ENCODE results near the gene IKZF3. TPM values are rescaled to one million over a fixed set of nuclear protein-coding genes. Genes with fewer than 3 reads are reported as not detected.
A peak's percentile ranks its signal among the peaks of the same experiment; 100 is the strongest.

The IKZF3 gene
- total RNA-seq, 1 donor from 2014 or later: 220 TPM

DNA sequence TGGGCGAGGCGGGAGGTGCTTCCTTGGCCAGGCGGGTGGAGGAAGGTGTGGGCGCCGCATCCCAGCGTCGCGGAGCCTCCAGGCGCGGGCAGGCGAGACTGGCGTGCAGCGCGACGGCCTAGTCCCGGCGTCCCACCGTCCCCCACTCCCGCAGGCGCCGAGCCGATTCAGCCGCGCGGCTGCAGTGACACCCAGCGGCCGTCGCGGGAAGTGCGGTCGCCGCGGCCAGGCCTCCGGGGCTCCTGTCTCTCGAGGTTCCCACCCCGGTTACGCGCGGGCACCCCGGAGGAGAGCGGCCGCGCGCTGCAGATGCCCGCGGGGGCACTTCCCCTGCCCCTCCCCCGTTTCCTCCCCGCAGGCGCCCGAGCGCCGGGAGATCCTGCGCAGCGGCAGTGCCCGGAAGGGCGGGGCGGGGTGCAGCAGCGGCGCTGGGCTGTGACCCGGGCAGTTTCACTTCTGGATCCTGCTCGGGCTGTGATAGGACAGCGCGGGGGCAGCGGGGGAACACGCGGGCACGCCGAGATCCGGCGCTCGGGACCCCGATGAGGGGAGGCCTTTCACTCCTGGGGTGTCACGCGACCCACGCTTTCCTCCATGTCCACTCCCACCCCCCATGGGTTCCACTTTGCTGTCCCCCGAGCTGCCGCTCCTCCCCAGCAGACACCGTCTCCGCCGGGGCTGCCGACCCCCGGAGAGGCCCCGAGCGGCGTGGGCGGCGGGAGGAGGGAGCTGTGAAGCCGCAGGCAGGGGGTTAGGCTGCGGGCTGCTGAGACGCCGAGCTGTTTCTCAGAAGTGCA is 109.8 kb downstream of the IKZF3 start:
- H3K27me3 Mint-ChIP-seq: no peaks in the 10 kb centered on the region
- intact Hi-C loops (cut with micrococcal nuclease): loop anchor here (1.0 to 10.0 kb wide), 16 partner anchors 16 to 570 kb away; partner anchors contain the start of genes CDK12, IKZF3, MED1 and MIEN1
- ATAC-seq (ENCODE audit: low read depth) (peak; percentile 70), DNase-seq (peak; percentile 99)
- no peaks in the 10 kb centered on the region for H3K9me3 Mint-ChIP-seq
- peak overlapping the region; percentile 97 for H3K27ac Mint-ChIP-seq
- ChIA-PET CTCF (interaction anchor here (0.9 to 3.1 kb wide), 13 partner anchors 21 to 206 kb away, joined by 3 to 26 read pairs (median 7); partner anchors contain the start of gene IKZF3), POLR2A (interaction anchor here (0.6 to 10.0 kb wide), 40 partner anchors 11 to 358 kb away, joined by 3 to 308 read pairs (median 9); partner anchors contain the start of genes CDK12, IKZF3, LRRC3C and MED1)
- H3K36me3 Mint-ChIP-seq (ENCODE audit: low read depth): peaks cover 18% of the 10 kb centered on the region
- peak; percentile 41 for TF ChIP-seq CTCF (IDR thresholded peaks at IDR 0.05)
- peaks cover 64% of the 10 kb centered on the region for H3K4me1 Mint-ChIP-seq
- H3K4me3 Mint-ChIP-seq: peak overlapping the region; percentile 77

- Mint-ChIP-seq H3K27me3 (no peaks in the 10 kb centered on the region), H3K4me3 (peak overlapping the region; percentile 80), H3K4me1 (peaks cover 57% of the 10 kb centered on the region), H3K9me3 (no peaks in the 10 kb centered on the region), H3K36me3 (ENCODE audit: low read depth) (peaks cover 12% of the 10 kb centered on the region), H3K27ac (peak overlapping the region; percentile 94)
- intact Hi-C loops (cut with micrococcal nuclease): loop anchor here (1.0 to 10.0 kb wide), 19 partner anchors 15 to 571 kb away; partner anchors contain the start of genes CDK12, IKZF3, MED1 and MIEN1
- TF ChIP-seq CTCF (IDR thresholded peaks at IDR 0.05): no peak
- POLR2A ChIA-PET: interaction anchor here (0.7 to 10.0 kb wide), 18 partner anchors 10 to 209 kb away, joined by 3 to 308 read pairs (median 6); partner anchors contain the start of genes IKZF3, MIEN1, PGAP3 and ZPBP2
- CTCF ChIA-PET: interaction anchor here (0.7 to 1.9 kb wide), 5 partner anchors 22 to 227 kb away, joined by 3 to 9 read pairs (median 4); partner anchors contain the start of genes MIEN1 and PSMD3
- ATAC-seq (ENCODE audit: low read depth) (peak; percentile 18), DNase-seq (peak; percentile 84)
Observed at GRCh38 chr17:39753514-39754160, 110.5 kb downstream of the IKZF3 start.

GRCh38 chr17:39752241-39752881 is 111.8 kb downstream of the IKZF3 start:
- peak overlapping the region; percentile 83 for H3K27ac Mint-ChIP-seq
- no peak for DNase-seq
- no peak for ATAC-seq (ENCODE audit: low read depth)
- intact Hi-C loops (cut with micrococcal nuclease): loop anchor here (2.0 to 10.0 kb wide), 3 partner anchors 14 to 572 kb away; partner anchors contain the start of gene PNMT
- ChIA-PET CTCF (interaction anchor here (1.1 to 1.9 kb wide), 6 partner anchors 21 to 228 kb away, joined by 3 to 9 read pairs (median 6); partner anchors contain the start of genes MIEN1 and PSMD3), POLR2A (interaction anchor here (0.6 to 10.0 kb wide), 15 partner anchors 9 to 131 kb away, joined by 3 to 308 read pairs (median 5); partner anchors contain the start of genes IKZF3 and MIEN1)
- H3K4me1 Mint-ChIP-seq: peaks cover 44% of the 10 kb centered on the region
- no peaks in the 10 kb centered on the region for H3K9me3 Mint-ChIP-seq
- no peak for TF ChIP-seq CTCF (IDR thresholded peaks at IDR 0.05)
- H3K27me3 Mint-ChIP-seq: no peaks in the 10 kb centered on the region
- peak overlapping the region; percentile 45 for H3K4me3 Mint-ChIP-seq
- H3K36me3 Mint-ChIP-seq (ENCODE audit: low read depth): peaks cover 4% of the 10 kb centered on the region

GRCh38 chr17:39751637-39752036 is 112.5 kb downstream of the IKZF3 start:
- no peak for TF ChIP-seq CTCF (IDR thresholded peaks at IDR 0.05)
- Mint-ChIP-seq H3K4me3 (no peak overlapping the region), H3K4me1 (peaks cover 37% of the 10 kb centered on the region), H3K9me3 (no peaks in the 10 kb centered on the region), H3K36me3 (ENCODE audit: low read depth) (peaks cover 4% of the 10 kb centered on the region), H3K27ac (peak overlapping the region; percentile 83), H3K27me3 (no peaks in the 10 kb centered on the region)
- ChIA-PET CTCF (interaction anchor here (1.9 kb wide), 1 partner anchor 22 kb away, joined by 8 read pairs; no protein-coding TSS in a partner anchor), POLR2A (interaction anchor here (0.6 to 1.0 kb wide), 3 partner anchors 13 to 109 kb away, joined by 4 to 7 read pairs (median 4); no protein-coding TSS in a partner anchor)
- intact Hi-C loops (cut with micrococcal nuclease): loop anchor here (2.0 to 10.0 kb wide), 3 partner anchors 13 to 573 kb away; partner anchors contain the start of gene PNMT
- DNase-seq (peak; percentile 11), ATAC-seq (ENCODE audit: low read depth) (no peak)

All from activated B cell treated with CpG ODN at 0.5 μM for 24 hours (primary cell).